GM10847 (cell line): ENCODE measurements around the gene GALNT12.

Experiments used
- POLR2A ChIP-seq: IDR thresholded peaks from 2 replicates; pipeline ENCODE4 v1.6.1; 2011; ENCODE audit not compliant: insufficient read length; ENCODE audit errors: extremely low read depth

The GALNT12 gene

GRCh38 chr9:98881356-98881755 is 73.9 kb downstream of the GALNT12 start:
- no peak for TF ChIP-seq POLR2A

GRCh38 chr9:98881836-98882568 is 74.5 kb downstream of the GALNT12 start:
- no peak for TF ChIP-seq POLR2A

GRCh38 chr9:98882569-98882923 is 75.1 kb downstream of the GALNT12 start:
- no peak for TF ChIP-seq POLR2A

DNA sequence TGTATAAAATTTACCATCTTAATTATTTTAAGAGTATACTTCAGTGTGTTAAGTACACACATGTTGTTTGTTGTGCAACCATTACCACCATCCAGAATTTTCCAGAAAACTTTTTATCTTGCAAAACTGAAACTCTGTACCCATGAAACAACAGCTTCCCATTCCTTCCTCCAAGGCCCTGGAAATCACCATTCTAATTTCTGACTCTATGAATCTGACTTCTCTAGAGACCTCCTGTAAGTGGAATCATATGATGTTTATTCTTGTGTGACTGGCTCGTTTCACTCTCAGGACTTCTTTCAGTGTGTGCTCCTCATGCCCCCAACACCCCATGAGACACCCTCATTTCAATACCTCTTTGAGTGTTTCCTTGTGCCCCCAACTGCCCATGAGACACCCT is 75.8 kb downstream of the GALNT12 start:
- no peak for TF ChIP-seq POLR2A

DNA sequence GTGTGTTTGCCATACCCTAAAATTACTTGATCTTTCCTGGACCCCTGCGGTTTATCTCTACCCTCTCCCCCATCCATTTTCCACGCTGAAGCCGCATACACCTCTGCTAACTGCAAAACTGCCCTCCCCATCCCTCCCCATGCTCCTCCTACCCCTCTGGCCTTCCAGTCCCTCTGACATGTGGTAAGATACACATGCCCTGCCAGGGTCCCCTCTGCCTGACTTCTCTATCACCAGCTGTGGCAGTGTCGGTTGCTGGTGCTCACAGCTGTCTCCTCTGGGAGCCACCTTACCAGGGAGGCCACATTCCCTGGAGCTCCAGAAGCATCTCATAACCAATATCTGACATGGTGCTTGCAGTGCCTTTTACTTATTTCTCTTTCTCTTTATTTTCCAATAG is 77.4 kb downstream of the GALNT12 start:
- TF ChIP-seq POLR2A: no peak

DNA sequence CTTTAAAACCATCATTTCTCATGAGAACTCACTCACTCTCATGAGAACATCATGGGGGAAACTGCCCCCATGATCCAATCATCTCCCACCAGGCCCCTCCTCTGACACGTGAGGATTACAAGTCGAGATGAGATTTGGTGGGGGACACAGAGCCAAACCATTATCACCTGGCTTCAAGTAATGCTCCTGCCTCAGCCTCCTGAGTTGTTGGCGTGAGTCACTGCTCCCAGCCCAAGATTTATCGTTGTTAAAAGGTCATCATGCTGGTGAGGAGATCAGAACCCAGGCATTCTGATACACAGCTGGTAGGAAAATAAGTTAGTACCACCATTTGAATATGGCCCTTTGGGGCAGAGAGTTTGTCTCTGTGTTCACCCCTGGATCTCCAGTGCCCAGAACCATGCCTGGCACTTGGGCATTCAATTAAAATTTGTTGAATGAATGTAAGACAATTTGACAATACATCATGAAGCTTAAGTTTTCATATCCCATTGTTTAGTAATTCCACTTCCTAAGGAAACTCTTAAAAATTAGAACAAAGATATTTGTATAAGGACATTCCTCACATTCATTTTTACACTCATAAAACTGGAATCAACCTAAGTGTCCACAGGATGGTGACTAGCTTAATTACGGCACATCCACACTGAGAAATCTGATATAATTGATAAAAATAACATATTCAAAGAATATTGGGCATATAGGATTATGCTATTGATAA is 78.3 kb downstream of the GALNT12 start:
- TF ChIP-seq POLR2A: no peak

DNA sequence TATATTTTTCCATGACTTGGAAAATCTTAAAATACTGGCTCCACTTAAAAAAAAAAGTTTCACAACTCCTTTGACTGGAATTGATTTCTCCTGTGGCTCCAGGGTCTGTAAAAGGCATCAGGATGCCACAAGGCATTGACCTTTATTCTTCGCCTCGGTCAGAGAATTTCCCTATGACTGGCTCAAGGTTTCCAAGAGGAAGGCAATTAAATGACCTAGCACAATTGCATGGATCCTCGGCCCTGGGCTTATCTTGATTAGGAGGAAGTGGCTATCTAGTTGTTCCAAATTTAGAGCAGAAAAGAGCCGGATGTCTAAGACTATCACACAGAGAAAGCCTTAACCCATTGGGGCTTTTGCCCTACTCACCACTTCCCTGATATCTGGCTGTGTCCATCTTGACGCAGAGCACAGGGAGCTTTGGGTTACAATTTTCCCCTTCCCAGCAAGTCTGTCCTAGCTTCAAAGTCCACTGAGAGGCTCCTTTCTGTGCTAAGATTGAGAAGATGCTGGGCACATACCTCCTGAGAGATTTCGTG is 79.3 kb downstream of the GALNT12 start:
- TF ChIP-seq POLR2A: no peak

GRCh38 chr9:98887918-98888510 is 80.5 kb downstream of the GALNT12 start:
- no peak for TF ChIP-seq POLR2A

DNA sequence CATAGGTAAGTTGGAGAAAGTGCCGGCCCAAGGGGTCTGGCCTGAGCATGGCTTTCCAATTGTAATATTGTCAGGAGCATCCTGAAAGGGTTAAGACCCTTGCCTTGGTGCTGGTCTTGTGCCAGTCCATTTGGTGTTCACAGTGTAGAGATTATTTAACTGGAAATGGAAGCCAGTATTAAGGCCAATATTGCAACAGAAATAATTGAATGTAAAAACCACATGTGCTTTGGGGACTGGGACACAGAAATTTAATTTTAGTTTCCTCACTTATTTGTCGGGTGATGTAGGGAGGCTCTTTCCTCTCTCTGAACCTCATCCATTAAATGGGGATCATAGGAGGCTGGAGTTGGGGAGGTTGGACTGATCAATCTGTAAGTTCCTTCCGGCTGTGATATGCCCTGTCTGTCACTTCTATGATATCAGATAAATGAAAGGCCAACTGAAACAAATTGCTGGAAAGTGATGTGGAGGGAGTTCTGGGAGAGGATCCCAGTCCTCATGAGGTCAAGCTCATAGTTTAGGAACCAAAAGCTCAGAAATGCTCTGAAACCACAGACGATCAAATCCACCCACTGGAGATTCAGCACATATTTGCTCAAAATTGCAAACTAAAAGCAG is 81.4 kb downstream of the GALNT12 start:
- no peak for TF ChIP-seq POLR2A

GRCh38 chr9:98890256-98890655 is 82.8 kb downstream of the GALNT12 start:
- TF ChIP-seq POLR2A: no peak

DNA sequence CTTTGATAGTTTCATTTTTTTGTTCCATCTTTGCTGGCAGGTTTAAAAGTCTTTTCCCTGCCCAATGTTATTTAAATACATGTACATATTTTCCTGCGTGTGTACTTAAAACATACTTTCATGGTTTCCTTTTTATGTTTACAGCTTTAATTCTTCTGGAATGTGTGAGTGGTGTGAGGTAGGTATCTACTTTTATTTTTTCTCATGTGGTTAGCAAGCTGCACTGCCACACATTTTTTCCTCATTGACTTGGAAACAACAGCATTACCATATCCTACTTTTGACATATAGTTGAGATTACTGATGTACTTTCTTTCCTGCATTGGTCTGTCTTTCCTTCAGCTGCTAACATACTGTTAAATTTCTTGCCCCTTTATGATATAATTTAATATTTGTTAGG is 84.8 kb downstream of the GALNT12 start:
- no peak for TF ChIP-seq POLR2A

DNA sequence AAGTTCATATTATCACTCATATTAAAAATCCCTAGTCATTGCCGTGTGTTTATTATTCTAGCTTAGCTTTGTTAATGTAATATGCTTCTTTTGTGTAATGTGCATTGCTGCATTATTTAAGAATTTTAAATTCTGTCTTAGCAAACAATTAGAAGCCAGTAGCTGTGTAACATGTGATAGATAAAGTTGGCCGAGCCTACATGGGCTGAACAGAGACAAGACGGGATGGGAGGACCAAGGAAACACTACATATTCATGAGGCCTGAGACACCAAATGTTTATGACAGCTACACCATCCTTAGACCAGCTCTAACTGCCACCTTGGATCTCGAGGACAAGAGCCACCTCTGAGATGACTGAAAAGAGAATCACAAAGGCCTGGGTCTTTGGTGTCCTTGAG is 85.2 kb downstream of the GALNT12 start:
- no peak for TF ChIP-seq POLR2A

DNA sequence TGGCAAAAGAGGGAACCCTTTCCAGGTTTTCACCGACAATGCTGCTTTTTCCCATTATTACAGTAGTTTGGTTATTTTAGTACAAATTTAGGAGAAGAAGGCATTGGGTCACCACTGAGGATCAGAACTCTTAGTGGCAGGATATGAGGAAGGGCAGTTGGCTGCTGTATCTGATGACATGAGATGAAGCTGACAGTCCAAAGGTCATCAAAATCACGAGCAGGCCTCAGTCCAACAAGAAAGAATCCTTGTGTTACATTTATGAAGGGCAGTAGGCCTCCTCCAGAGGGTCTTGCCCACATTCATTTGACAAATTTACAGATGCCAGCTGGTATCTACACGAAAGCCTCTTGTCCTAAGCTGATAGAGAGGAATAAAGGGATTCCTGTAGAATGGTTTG is 86.7 kb downstream of the GALNT12 start:
- TF ChIP-seq POLR2A: no peak

DNA sequence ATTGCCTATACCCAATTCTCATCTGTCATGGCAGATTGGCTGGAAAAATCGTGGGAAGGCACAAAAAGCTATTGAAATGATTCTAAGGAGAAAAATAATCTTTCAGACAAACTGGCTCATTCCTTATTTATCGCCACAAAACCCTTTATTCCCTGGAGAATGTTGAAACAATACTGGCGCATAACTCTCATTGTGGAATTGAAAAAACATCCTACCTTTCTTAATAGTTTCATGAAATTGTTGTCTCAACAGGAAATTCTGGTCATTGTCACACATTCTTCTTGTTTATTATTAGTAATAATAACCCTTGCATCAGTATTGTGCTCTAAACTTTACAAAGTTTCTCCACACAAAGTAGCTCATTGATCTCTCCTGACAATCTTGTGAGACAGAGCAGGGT is 87.3 kb downstream of the GALNT12 start:
- TF ChIP-seq POLR2A: no peak

DNA sequence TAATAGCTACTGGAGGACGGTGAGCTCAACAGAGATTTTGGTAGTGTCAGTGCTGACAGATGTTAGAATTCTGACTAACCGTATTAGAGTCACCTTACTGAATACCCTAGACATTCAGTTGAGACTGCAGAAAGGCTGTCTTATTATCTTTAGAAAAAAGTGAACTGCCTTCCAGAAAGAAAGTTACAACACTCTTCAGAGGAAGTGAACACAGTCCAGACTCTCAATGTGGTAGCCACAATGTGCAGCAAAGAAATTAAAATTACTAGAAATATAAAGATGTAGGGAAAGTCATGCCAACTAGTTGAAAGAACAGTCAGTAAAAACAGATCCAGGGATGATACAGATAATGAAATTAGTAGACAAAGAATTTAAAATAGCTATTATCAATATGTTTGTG is 89.2 kb downstream of the GALNT12 start:
- TF ChIP-seq POLR2A: no peak

GRCh38 chr9:98897745-98898144 is 90.3 kb downstream of the GALNT12 start:
- TF ChIP-seq POLR2A: no peak
